ENCODE results near the gene TSPAN10. TPM values are rescaled to one million over a fixed set of nuclear protein-coding genes. Genes with fewer than 3 reads are reported as not detected.
A peak's percentile ranks its signal among the peaks of the same experiment; 100 is the strongest.

TSPAN10 gene
- total and polyA plus RNA-seq, 9 of the 15 experiments (the other 6 are each of a cell fraction or from before 2014, with no cell fraction given), result 0.05 to 0.31 (median 0.13) TPM; not detected in 1

GRCh38 chr17:81667754-81668153, 30.8 kb downstream of the TSPAN10 start:
- Histone ChIP-seq H3K27me3 (ENCODE audit: control insufficient read depth in 2 of 2, insufficient read depth in 2 of 2, low read length in 2 of 2) (no peaks in the 10 kb centered on the region), H3K9me3 (replicated peaks; ENCODE audit: control insufficient read depth, insufficient read depth, low read depth, low read length) (no peaks in the 10 kb centered on the region), H3K4me2 (ENCODE audit: insufficient read depth, low read length) (peak overlapping the region; percentile 85), H4K20me1 (replicated peaks; ENCODE audit: control insufficient read depth, insufficient read depth, low read length) (no peaks in the 10 kb centered on the region), H3K27ac (ENCODE audit: extremely low read depth, low read depth, low read length) (peak overlapping the region; percentile 68), H3K4me3 (peak overlapping the region; percentile 87), H3K36me3 (ENCODE audit: control insufficient read depth, insufficient read depth, low read length) (peaks cover 68% of the 10 kb centered on the region), H3K79me2 (ENCODE audit: control insufficient read depth, insufficient read depth, low read length) (peaks cover 63% of the 10 kb centered on the region), H2AFZ (ENCODE audit: low read depth, low read length) (0 out of 2 replicates have a peak overlapping the region, but pooled peaks have one; percentile 49), H3K4me1 (replicated peaks in 1 of 2; ENCODE audit: control insufficient read depth in 2 of 2, insufficient read depth in 2 of 2, low read length in 2 of 2) (peaks cover 31 to 82% of the 10 kb centered on the region in 2 experiments), H3K9me1 (ENCODE audit: control insufficient read depth, insufficient read depth, low read length) (no peaks in the 10 kb centered on the region), H3K9ac (ENCODE audit: insufficient read depth in 1 of 2, low read depth in 2 of 2, low read length in 2 of 2) (peak overlapping the region; percentile 91 to 99)
- ChIA-PET POLR2A (interaction anchor here (0.6 to 2.0 kb wide), 10 partner anchors 9 to 256 kb away, joined by 3 to 9 read pairs (median 4); partner anchors contain the start of genes ARL16 and HGS), CTCF (ENCODE audit: low intra/inter-chr PET ratio) (interaction anchor here (0.7 kb wide), 1 partner anchor 12 kb away, joined by 5 read pairs; no protein-coding TSS in a partner anchor)
- DNase-seq (ENCODE audit: extremely low read depth in 1 of 4, low spot score in 3 of 4), result peak in 3 of 4 experiments; percentile 37 to 80 (median 54)
- intact Hi-C loops (cut with micrococcal nuclease), result loop anchor here (5.0 kb wide), 1 partner anchor 35 kb away; the partner anchor contains the start of gene MRPL12
- 8% methylated on average over 18 of the region's 18 CpGs for WGBS (ENCODE audit: insufficient coverage, low coverage, missing lambda C conversion rate)
- BruUV-seq (replicated peaks), result TSS peak; percentile 60
- ATAC-seq, result peak; percentile 48
- in situ Hi-C loops (cut with MboI), result no loop called here
- FAIRE-seq, result no peak
- TF ChIP-seq SIN3B (IDR thresholded peaks at IDR 0.05; ENCODE audit: low read depth), result peak; percentile 17; the same call in 1 of the 2 replicates
- 0 out of 2 replicates have a peak, but pooled peaks have one; percentile 54 for TF ChIP-seq ZNF592 (IDR thresholded peaks at IDR 0.05)
- no peak for TF ChIP-seq ETS1 (conservative IDR thresholded peaks at IDR 0.05; ENCODE audit: control insufficient read depth, low read depth, low read length)
- TF ChIP-seq TOE1 (IDR thresholded peaks at IDR 0.05; ENCODE audit: borderline replicate concordance), result peak; percentile 11; the same call in 1 of the 2 replicates
- no peak for TF ChIP-seq TOE1 (CRISPR knock-in tag; IDR thresholded peaks at IDR 0.05; ENCODE audit: borderline replicate concordance, low read depth)
- 0 out of 2 replicates have a peak, but pooled peaks have one; percentile 18 for TF ChIP-seq EGR1 (conservative IDR thresholded peaks at IDR 0.05)
- no peak for TF ChIP-seq ZNF311 (CRISPR knock-in tag; IDR thresholded peaks at IDR 0.05)
- TF ChIP-seq SMARCC2 (IDR thresholded peaks at IDR 0.05; ENCODE audit: low read depth), result no peak
- TF ChIP-seq LCOR (CRISPR knock-in tag; IDR thresholded peaks at IDR 0.05), result no peak
- TF ChIP-seq ZNF436 (CRISPR knock-in tag; IDR thresholded peaks at IDR 0.05), result no peak
- TF ChIP-seq SP2 (IDR thresholded peaks at IDR 0.05; ENCODE audit: extremely low read depth, low read depth, low read length, poor library complexity, severe bottlenecking), result no peak
- no peak for TF ChIP-seq CREBBP (IDR thresholded peaks at IDR 0.05; ENCODE audit: low read depth, low read length)
- TF ChIP-seq DPF2 (IDR thresholded peaks at IDR 0.05), result no peak
- no peak for TF ChIP-seq POLR2AphosphoS2 (IDR thresholded peaks at IDR 0.05; ENCODE audit: low read length)
- TF ChIP-seq ZEB2 (IDR thresholded peaks at IDR 0.05), result no peak
- no peak for TF ChIP-seq ZFP30 (CRISPR knock-in tag; IDR thresholded peaks at IDR 0.05; ENCODE audit: borderline replicate concordance)
- TF ChIP-seq TAF1 (IDR thresholded peaks at IDR 0.05; ENCODE audit: control insufficient read depth, extremely low read depth, insufficient read depth, low read length, severe bottlenecking), result peak; percentile 19
- TF ChIP-seq SIN3A (IDR thresholded peaks at IDR 0.05; ENCODE audit: borderline replicate concordance in 2 of 2, control insufficient read depth in 1 of 2, low read depth in 2 of 2, low read length in 2 of 2), result no peak
